ENCODE measurements around the gene RPL18A.

The RPL18A gene

GRCh38 chr19:17843908-17844490 lies 15.7 kb upstream of the RPL18A start:
- H3K9me3 ChIP-seq (ENCODE audit: insufficient read depth, low read depth, low read length), result no peaks in the 10 kb centered on the region
- H3F3A ChIP-seq (ENCODE audit: low read depth), result no peaks in the 10 kb centered on the region
- peaks cover 27% of the 10 kb centered on the region for H3K4me1 ChIP-seq (ENCODE audit: insufficient read depth, low read length, poor library complexity, severe bottlenecking)
- peaks cover 38% of the 10 kb centered on the region for H3K79me2 ChIP-seq (ENCODE audit: insufficient read depth, low read length)
- H3K27me3 ChIP-seq (ENCODE audit: insufficient read depth, low read length, poor library complexity, severe bottlenecking), result no peaks in the 10 kb centered on the region
- peaks cover 3% of the 10 kb centered on the region for H4K20me1 ChIP-seq (ENCODE audit: insufficient read depth, low read length, poor library complexity, severe bottlenecking)
- H3K9ac ChIP-seq (ENCODE audit: low read depth, low read length, poor library complexity, severe bottlenecking), result no peak overlapping the region
- no peak for TF ChIP-seq EZH2phosphoT487 (IDR thresholded peaks at IDR 0.05; ENCODE audit: borderline replicate concordance)
- TF ChIP-seq, protein P1, sequence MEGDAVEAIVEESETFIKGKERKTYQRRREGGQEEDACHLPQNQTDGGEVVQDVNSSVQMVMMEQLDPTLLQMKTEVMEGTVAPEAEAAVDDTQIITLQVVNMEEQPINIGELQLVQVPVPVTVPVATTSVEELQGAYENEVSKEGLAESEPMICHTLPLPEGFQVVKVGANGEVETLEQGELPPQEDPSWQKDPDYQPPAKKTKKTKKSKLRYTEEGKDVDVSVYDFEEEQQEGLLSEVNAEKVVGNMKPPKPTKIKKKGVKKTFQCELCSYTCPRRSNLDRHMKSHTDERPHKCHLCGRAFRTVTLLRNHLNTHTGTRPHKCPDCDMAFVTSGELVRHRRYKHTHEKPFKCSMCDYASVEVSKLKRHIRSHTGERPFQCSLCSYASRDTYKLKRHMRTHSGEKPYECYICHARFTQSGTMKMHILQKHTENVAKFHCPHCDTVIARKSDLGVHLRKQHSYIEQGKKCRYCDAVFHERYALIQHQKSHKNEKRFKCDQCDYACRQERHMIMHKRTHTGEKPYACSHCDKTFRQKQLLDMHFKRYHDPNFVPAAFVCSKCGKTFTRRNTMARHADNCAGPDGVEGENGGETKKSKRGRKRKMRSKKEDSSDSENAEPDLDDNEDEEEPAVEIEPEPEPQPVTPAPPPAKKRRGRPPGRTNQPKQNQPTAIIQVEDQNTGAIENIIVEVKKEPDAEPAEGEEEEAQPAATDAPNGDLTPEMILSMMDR (conservative IDR thresholded peaks at IDR 0.05; ENCODE audit: low read length), result no peak
- H3K4me2 ChIP-seq (ENCODE audit: low read depth, low read length, poor library complexity, severe bottlenecking), result peak overlapping the region; percentile 11
- H3K4me3 ChIP-seq (ENCODE audit: low read length, poor library complexity, severe bottlenecking), result no peak overlapping the region
- H3K36me3 ChIP-seq (ENCODE audit: insufficient read depth, low read length), result peaks cover 16% of the 10 kb centered on the region; the same call in 1 of the 2 replicates
- H2AFZ ChIP-seq (ENCODE audit: low read length), result no peak overlapping the region
- no peaks in the 10 kb centered on the region for H3K9me2 ChIP-seq (replicated peaks; ENCODE audit: low read depth, low read length)

DNA sequence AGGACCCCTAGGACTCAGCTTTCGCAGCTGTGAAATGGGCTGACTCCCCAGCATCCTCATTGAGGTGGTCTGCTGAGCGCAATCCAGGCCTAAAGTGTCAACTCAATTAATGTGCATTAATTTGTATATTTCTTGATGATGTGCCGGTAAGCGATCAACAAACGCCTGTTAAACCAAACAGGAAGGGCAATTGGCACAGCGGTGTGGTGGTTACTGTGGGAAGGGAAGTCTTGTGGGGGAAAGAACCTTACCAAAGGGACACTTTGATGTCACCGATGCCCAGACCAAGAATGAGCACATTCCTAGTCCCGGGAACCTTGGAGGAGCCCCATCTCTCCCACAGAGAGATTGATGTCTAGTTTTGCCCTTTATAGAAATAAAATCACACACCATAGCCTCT lies 13.6 kb upstream of the RPL18A start:
- TF ChIP-seq, protein P1 (conservative IDR thresholded peaks at IDR 0.05; ENCODE audit: low read length), result no peak
- TF ChIP-seq EZH2phosphoT487 (IDR thresholded peaks at IDR 0.05; ENCODE audit: borderline replicate concordance), result no peak

DNA sequence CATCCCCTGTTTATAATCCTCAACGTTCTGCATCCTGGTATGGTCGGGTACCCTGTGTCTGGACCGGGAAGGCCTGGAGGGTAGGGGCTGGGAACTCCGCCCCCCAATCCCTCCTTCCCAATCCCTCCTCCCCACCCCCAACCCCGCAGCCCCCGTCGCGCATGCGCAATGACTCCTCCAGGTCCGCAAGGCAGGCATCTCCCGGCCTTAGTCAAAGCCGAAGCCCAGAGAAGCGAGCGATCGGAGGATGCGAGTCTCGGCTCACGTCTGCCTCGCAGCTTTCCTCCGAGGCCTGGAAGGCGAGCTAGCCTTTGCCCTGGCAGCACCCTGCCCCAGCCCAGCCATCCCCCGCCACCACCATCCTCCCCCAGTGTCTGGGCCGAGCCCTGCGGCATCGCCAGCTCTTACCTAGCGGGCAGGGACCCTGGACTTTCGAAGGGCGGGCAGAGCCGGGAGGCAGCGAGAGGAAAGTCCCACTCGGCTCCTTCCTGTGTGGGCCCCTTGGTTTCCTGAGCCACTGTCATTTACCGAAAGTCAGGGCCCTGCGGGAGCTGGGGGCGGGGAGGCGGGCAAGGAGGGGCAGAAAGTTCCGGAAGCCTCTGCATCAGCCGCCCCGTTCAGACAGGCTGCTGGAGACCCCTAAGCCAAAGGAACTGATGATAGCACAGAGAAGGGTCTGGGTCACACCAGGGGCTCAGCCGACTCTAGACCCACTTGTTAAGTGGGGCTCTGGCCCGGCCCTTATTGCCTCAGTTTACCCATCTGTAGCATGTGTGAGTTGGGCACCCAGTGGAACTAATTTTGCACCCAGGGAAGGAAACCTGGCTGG lies 12.0 kb upstream of the RPL18A start, which contains the start of gene JAK3:
Gene JAK3, minus strand, starts transcription at position 445 of the 829 bp plus-strand sequence. CDS start 3,565 bp downstream, outside the sequence.
- Histone ChIP-seq H3K4me2 (ENCODE audit: low read depth, low read length, poor library complexity, severe bottlenecking) (peak within 1 kb of the TSS; percentile 84), H2AFZ (ENCODE audit: low read length) (peak within 1 kb of the TSS; percentile 77), H3K27me3 (ENCODE audit: insufficient read depth, low read length, poor library complexity, severe bottlenecking) (no peaks in the 10 kb centered on the region), H3K9ac (ENCODE audit: low read depth, low read length, poor library complexity, severe bottlenecking) (peak within 1 kb of the TSS; percentile 83), H3K9me3 (ENCODE audit: insufficient read depth, low read depth, low read length) (no peaks in the 10 kb centered on the region), H3K79me2 (ENCODE audit: insufficient read depth, low read length) (peaks cover 38% of the 10 kb centered on the region), H4K20me1 (ENCODE audit: insufficient read depth, low read length, poor library complexity, severe bottlenecking) (peaks cover 3% of the 10 kb centered on the region), H3F3A (ENCODE audit: low read depth) (no peaks in the 10 kb centered on the region), H3K4me1 (ENCODE audit: insufficient read depth, low read length, poor library complexity, severe bottlenecking) (peaks cover 41% of the 10 kb centered on the region), H3K9me2 (replicated peaks; ENCODE audit: low read depth, low read length) (no peaks in the 10 kb centered on the region), H3K4me3 (ENCODE audit: low read length, poor library complexity, severe bottlenecking) (peak within 1 kb of the TSS; percentile 74), H3K36me3 (ENCODE audit: insufficient read depth, low read length) (no peaks in the 10 kb centered on the region)
- TF ChIP-seq, protein P1 (conservative IDR thresholded peaks at IDR 0.05; ENCODE audit: low read length), result no peak
- TF ChIP-seq EZH2phosphoT487 (IDR thresholded peaks at IDR 0.05; ENCODE audit: borderline replicate concordance), result no peak

More for the DNA sequence above, 13.6 kb upstream of the RPL18A start:
- peaks cover 5% of the 10 kb centered on the region; the same call in 1 of the 2 replicates for H3K36me3 ChIP-seq (ENCODE audit: insufficient read depth, low read length)
- no peak overlapping the region for H2AFZ ChIP-seq (ENCODE audit: low read length)
- peaks cover 3% of the 10 kb centered on the region for H4K20me1 ChIP-seq (ENCODE audit: insufficient read depth, low read length, poor library complexity, severe bottlenecking)
- peaks cover 38% of the 10 kb centered on the region for H3K79me2 ChIP-seq (ENCODE audit: insufficient read depth, low read length)
- peak overlapping the region; percentile 83 for H3K9ac ChIP-seq (ENCODE audit: low read depth, low read length, poor library complexity, severe bottlenecking)
- no peaks in the 10 kb centered on the region for H3K9me2 ChIP-seq (replicated peaks; ENCODE audit: low read depth, low read length)
- H3K4me2 ChIP-seq (ENCODE audit: low read depth, low read length, poor library complexity, severe bottlenecking), result peak overlapping the region; percentile 84
- H3K27me3 ChIP-seq (ENCODE audit: insufficient read depth, low read length, poor library complexity, severe bottlenecking), result no peaks in the 10 kb centered on the region
- H3K4me3 ChIP-seq (ENCODE audit: low read length, poor library complexity, severe bottlenecking), result peak overlapping the region; percentile 74
- peaks cover 41% of the 10 kb centered on the region for H3K4me1 ChIP-seq (ENCODE audit: insufficient read depth, low read length, poor library complexity, severe bottlenecking)
- no peaks in the 10 kb centered on the region for H3F3A ChIP-seq (ENCODE audit: low read depth)
- no peaks in the 10 kb centered on the region for H3K9me3 ChIP-seq (ENCODE audit: insufficient read depth, low read depth, low read length)
